ENCODE measurements around the gene RUNX2. TPM values are rescaled to one million over a fixed set of nuclear protein-coding genes. Genes with fewer than 3 reads are reported as not detected.

The RUNX2 gene
- total and polyA plus RNA-seq, 2 of the 8 experiments (the other 6 are each of a cell fraction or from before 2014, with no cell fraction given), result 0.26 to 1.2 TPM

DNA sequence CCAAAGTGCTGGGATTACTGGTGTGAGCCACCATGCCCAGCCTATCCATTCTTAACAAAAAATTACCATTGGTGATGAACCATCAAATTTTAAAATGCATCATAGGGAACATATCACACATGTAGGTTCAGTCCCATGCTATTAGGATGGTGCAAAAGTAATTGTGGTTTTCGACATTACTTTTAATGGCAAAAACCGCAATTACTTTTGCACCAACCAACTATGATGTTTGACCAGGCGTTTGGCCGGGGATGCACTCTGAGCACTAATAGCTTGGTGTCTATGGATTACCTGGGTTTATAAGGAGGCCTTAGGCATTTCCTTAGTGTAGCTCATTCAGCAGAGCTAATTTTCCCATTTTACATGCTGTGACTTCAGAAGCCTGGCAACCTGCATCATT, 296.1 kb downstream of the RUNX2 start:
- H3K9me3 ChIP-seq (ENCODE audit: insufficient read depth in 2 of 2, low read depth in 1 of 2, low read length in 1 of 2), result no peaks in the 10 kb centered on the region
- H3K79me1 ChIP-seq (ENCODE audit: low read depth, low read length), result no peaks in the 10 kb centered on the region
- POLR2A ChIA-PET (ENCODE audit: partially characterized antibody), result no interaction called here
- H3K4ac ChIP-seq (replicated peaks; ENCODE audit: insufficient read length, low read depth, low read length), result no peak overlapping the region
- FAIRE-seq (no peak), DNase-seq (ENCODE audit: low read depth in 1 of 2, low spot score in 2 of 2) (no peak)
- H3K27ac ChIP-seq (ENCODE audit: low read depth, low read length), result no peak overlapping the region
- no peak overlapping the region for H4K91ac ChIP-seq (replicated peaks; ENCODE audit: insufficient read length, low read length)
- H3K79me2 ChIP-seq (ENCODE audit: control insufficient read depth in 1 of 2, insufficient read depth in 2 of 2, low read length in 2 of 2), result no peaks in the 10 kb centered on the region
- 92% methylated on average over 4 of the region's 4 CpGs; no CpG with 5 or more reads in 1 of the 2 experiments for WGBS, 2 experiments (ENCODE audit: extremely low coverage in 1 of 2, insufficient coverage in 1 of 2, insufficient read length in 1 of 2, insufficient replicate concordance in 2 of 2, low coverage in 1 of 2, low lambda C conversion rate in 2 of 2, missing lambda C conversion rate in 1 of 2)
- no peak overlapping the region for H2BK12ac ChIP-seq (ENCODE audit: low read depth, low read length)
- H3K27me3 ChIP-seq (replicated peaks in 1 of 4; ENCODE audit: control insufficient read depth in 3 of 4, extremely low read depth in 1 of 4, insufficient read depth in 3 of 4, low read length in 3 of 4), result no peaks in the 10 kb centered on the region
- CTCF ChIA-PET (ENCODE audit: partially characterized antibody), result no interaction called here
- H2BK20ac ChIP-seq (ENCODE audit: low read length), result no peak overlapping the region
- H4K5ac ChIP-seq (ENCODE audit: insufficient read length, low read depth, low read length), result no peak overlapping the region
- no peak overlapping the region for H3K56ac ChIP-seq (replicated peaks; ENCODE audit: insufficient read length, low read depth, low read length)
- no peak overlapping the region for H3K14ac ChIP-seq (ENCODE audit: insufficient read length)
- H2BK5ac ChIP-seq (ENCODE audit: low read depth, low read length), result no peak overlapping the region
- H3K4me1 ChIP-seq (replicated peaks in 1 of 4; ENCODE audit: control insufficient read depth in 3 of 4, insufficient read depth in 4 of 4, low read length in 3 of 4), result no peaks in the 10 kb centered on the region
- no peak overlapping the region for H2AFZ ChIP-seq (ENCODE audit: low read length)
- no peak overlapping the region for H3K4me3 ChIP-seq (ENCODE audit: extremely low read depth in 1 of 4, insufficient read depth in 2 of 4, low read depth in 3 of 4, low read length in 4 of 4)
- no peak overlapping the region for H2BK120ac ChIP-seq (replicated peaks; ENCODE audit: low read depth, low read length)
- H3K18ac ChIP-seq (ENCODE audit: extremely low read depth, low read length), result no peak overlapping the region
- no peaks in the 10 kb centered on the region for H3K36me3 ChIP-seq (ENCODE audit: control insufficient read depth in 2 of 4, insufficient read depth in 4 of 4, low read length in 3 of 4)
- no peak overlapping the region for H3K23ac ChIP-seq (ENCODE audit: insufficient read length)
- H3K23me2 ChIP-seq (ENCODE audit: low read depth, low read length), result no peaks in the 10 kb centered on the region
- H2AK5ac ChIP-seq (ENCODE audit: low read depth, low read length), result no peak overlapping the region
- H2BK15ac ChIP-seq (ENCODE audit: low read length), result no peak overlapping the region
- no peak overlapping the region for H4K8ac ChIP-seq (ENCODE audit: extremely low read depth, insufficient read depth, low read length)
- H3K9ac ChIP-seq (replicated peaks in 1 of 4; ENCODE audit: extremely low read depth in 1 of 4, low read depth in 3 of 4, low read length in 3 of 4), result no peak overlapping the region
- H3K4me2 ChIP-seq (ENCODE audit: insufficient read depth in 1 of 2, low read depth in 2 of 2, low read length in 2 of 2), result no peak overlapping the region
- no peaks in the 10 kb centered on the region for H4K20me1 ChIP-seq (replicated peaks in 1 of 2; ENCODE audit: control insufficient read depth in 1 of 2, insufficient read depth in 2 of 2, low read length in 2 of 2)
- no peak for TF ChIP-seq KDM1A (IDR thresholded peaks at IDR 0.05; ENCODE audit: borderline replicate concordance, low read length)
- TF ChIP-seq BACH1 (IDR thresholded peaks at IDR 0.05; ENCODE audit: low read length), result no peak
- TF ChIP-seq CREB1 (IDR thresholded peaks at IDR 0.05), result no peak
- TF ChIP-seq GTF2F1 (IDR thresholded peaks at IDR 0.05; ENCODE audit: borderline replicate concordance, low read depth, low read length), result no peak
- TF ChIP-seq JUN (IDR thresholded peaks at IDR 0.05; ENCODE audit: low read depth, low read length), result no peak
- no peak for TF ChIP-seq TEAD4 (IDR thresholded peaks at IDR 0.05; ENCODE audit: low read depth, low read length)
- TF ChIP-seq CHD2 (IDR thresholded peaks at IDR 0.05; ENCODE audit: low read length), result no peak
- no peak for TF ChIP-seq KDM5A (IDR thresholded peaks at IDR 0.05; ENCODE audit: low read length)
- TF ChIP-seq BRCA1 (IDR thresholded peaks at IDR 0.05; ENCODE audit: low read depth, low read length), result no peak
- TF ChIP-seq CBX8 (IDR thresholded peaks at IDR 0.05; ENCODE audit: borderline replicate concordance, low read depth, low read length), result no peak
- TF ChIP-seq HDAC6 (IDR thresholded peaks at IDR 0.05; ENCODE audit: low read depth, low read length), result no peak
- TF ChIP-seq POLR2A (IDR thresholded peaks at IDR 0.05; ENCODE audit: control extremely low read depth in 1 of 2, low read depth in 2 of 2, low read length in 2 of 2), result no peak
- no peak for TF ChIP-seq NANOG (IDR thresholded peaks at IDR 0.05; ENCODE audit: insufficient read depth, low read depth, low read length, poor library complexity, severe bottlenecking)
- TF ChIP-seq, protein P1, sequence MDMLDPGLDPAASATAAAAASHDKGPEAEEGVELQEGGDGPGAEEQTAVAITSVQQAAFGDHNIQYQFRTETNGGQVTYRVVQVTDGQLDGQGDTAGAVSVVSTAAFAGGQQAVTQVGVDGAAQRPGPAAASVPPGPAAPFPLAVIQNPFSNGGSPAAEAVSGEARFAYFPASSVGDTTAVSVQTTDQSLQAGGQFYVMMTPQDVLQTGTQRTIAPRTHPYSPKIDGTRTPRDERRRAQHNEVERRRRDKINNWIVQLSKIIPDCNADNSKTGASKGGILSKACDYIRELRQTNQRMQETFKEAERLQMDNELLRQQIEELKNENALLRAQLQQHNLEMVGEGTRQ (IDR thresholded peaks at IDR 0.05; ENCODE audit: low read length), result no peak
- no peak for TF ChIP-seq HDAC2 (IDR thresholded peaks at IDR 0.05; ENCODE audit: borderline replicate concordance in 1 of 2, low read depth in 2 of 2, low read length in 2 of 2)

Data from H1 (cell line).